ENCODE data around the gene COL18A1. TPM values are rescaled to one million over a fixed set of nuclear protein-coding genes. Genes with fewer than 3 reads are reported as not detected.

Gene COL18A1
- polyA plus RNA-seq, 1 experiment = 25.3 TPM

- H3K4me3 ChIP-seq (ENCODE audit: low read depth, low read length) = no peak overlapping the region
- no peaks in the 10 kb centered on the region for H3K27me3 ChIP-seq (ENCODE audit: control insufficient read depth, insufficient read depth, low read length)
- DNase-seq (ENCODE audit: low read depth, low spot score) = no peak
- H3K9me3 ChIP-seq (ENCODE audit: control insufficient read depth, insufficient read depth, low read length) = peaks cover 14% of the 10 kb centered on the region; the same call in 1 of the 2 replicates
- TF ChIP-seq, protein P1, sequence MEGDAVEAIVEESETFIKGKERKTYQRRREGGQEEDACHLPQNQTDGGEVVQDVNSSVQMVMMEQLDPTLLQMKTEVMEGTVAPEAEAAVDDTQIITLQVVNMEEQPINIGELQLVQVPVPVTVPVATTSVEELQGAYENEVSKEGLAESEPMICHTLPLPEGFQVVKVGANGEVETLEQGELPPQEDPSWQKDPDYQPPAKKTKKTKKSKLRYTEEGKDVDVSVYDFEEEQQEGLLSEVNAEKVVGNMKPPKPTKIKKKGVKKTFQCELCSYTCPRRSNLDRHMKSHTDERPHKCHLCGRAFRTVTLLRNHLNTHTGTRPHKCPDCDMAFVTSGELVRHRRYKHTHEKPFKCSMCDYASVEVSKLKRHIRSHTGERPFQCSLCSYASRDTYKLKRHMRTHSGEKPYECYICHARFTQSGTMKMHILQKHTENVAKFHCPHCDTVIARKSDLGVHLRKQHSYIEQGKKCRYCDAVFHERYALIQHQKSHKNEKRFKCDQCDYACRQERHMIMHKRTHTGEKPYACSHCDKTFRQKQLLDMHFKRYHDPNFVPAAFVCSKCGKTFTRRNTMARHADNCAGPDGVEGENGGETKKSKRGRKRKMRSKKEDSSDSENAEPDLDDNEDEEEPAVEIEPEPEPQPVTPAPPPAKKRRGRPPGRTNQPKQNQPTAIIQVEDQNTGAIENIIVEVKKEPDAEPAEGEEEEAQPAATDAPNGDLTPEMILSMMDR (IDR thresholded peaks at IDR 0.05; ENCODE audit: low read depth, low read length) = no peak
- no peak overlapping the region for H3K27ac ChIP-seq (ENCODE audit: low read depth, low read length)
- ChIA-PET CTCF (interaction anchor here (0.6 kb wide), 1 partner anchor 55 kb away, joined by 5 read pairs; no protein-coding TSS in a partner anchor), POLR2A (no interaction called here)
Observed at GRCh38 chr21:45533361-45533845, 128.4 kb downstream of the COL18A1 start.

DNA sequence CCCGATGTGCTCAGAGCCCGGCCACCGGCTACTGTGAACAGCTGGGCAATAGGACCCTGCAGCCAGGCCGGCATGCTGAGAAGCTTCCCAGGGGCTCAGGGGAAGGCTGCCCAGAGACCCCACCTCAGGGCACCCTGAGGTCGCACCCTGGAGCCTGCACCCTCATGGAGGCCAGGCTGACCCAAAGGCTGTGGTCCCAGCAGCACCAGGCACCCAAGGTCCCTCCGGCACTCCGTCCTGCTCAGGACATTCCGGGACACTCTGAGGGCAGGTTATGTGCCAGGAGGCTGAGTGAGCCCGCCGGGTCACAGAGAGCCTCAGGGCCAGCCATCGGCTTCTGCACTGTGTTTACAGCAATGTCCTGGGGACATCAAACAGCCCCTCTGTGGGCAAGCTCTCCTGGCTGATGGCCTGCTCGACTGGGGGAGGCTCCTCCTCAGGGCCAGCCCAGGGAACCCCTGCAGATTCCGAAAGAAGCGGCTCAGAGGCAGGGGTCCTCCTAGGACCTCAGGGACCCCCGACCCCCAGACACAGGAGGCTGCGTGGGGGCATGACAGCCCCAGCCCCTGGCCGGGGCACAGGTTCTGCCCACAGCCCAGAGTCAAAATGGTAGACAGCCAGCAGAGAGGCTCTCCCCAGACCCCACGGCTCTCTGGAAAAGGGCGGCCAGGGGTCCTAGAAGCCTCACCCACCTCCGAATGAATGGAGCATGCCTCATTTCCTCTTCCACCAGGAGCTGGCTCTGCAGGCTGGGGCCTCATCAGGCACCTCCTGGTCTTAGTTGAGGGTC is 129.1 kb downstream of the COL18A1 start:
- Histone ChIP-seq H3K4me3 (ENCODE audit: low read depth, low read length) (no peak overlapping the region), H3K27me3 (ENCODE audit: control insufficient read depth, insufficient read depth, low read length) (no peaks in the 10 kb centered on the region), H3K9me3 (ENCODE audit: control insufficient read depth, insufficient read depth, low read length) (peaks cover 14% of the 10 kb centered on the region; the same call in 1 of the 2 replicates), H3K27ac (ENCODE audit: low read depth, low read length) (no peak overlapping the region)
- TF ChIP-seq, protein P1 (IDR thresholded peaks at IDR 0.05; ENCODE audit: low read depth, low read length) = no peak
- POLR2A ChIA-PET = no interaction called here
- DNase-seq (ENCODE audit: low read depth, low spot score) = no peak
- CTCF ChIA-PET = no interaction called here

DNA sequence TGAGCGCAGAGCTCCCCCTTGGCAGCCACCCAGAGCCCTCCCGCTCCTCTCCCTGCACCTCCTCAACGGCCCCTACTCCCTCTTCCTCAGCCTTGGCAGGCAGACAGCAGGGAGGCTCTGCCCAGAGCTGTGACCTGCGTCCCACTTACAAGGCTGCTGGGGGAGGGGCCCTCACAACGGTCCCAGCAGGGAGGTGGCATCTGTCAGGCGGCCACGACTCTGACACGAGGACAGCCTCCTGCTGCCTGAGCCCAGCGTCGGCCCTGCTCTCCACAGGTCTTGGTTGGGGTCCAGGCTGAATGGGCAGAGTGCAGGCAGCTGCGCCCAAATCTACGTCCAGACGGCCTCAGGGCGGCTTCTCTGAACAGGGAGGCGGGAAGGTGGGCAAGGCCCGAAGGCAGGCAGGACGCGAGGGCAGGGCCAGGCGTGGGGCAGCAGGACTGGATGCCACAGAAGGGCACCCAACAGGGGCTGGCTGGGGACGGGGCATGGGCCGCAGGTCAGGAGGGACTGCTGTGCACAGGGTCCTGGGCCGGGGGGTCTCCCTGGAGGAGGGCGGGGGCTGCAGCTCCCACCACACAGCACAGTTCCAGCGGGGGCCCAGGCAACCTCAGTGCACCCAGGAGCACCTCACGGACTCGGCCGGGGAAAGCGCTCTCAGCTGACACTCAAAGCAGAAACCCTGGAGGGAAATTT is 129.8 kb downstream of the COL18A1 start:
- H3K4me3 ChIP-seq (ENCODE audit: low read depth, low read length) = no peak overlapping the region
- peaks cover 14% of the 10 kb centered on the region; the same call in 1 of the 2 replicates for H3K9me3 ChIP-seq (ENCODE audit: control insufficient read depth, insufficient read depth, low read length)
- TF ChIP-seq, protein P1 (IDR thresholded peaks at IDR 0.05; ENCODE audit: low read depth, low read length) = no peak
- ChIA-PET CTCF (no interaction called here), POLR2A (no interaction called here)
- DNase-seq (ENCODE audit: low read depth, low spot score) = no peak
- no peaks in the 10 kb centered on the region for H3K27me3 ChIP-seq (ENCODE audit: control insufficient read depth, insufficient read depth, low read length)
- no peak overlapping the region for H3K27ac ChIP-seq (ENCODE audit: low read depth, low read length)

- TF ChIP-seq, protein P1 (IDR thresholded peaks at IDR 0.05; ENCODE audit: low read depth, low read length) = no peak
- Histone ChIP-seq H3K27me3 (ENCODE audit: control insufficient read depth, insufficient read depth, low read length) (no peaks in the 10 kb centered on the region), H3K27ac (ENCODE audit: low read depth, low read length) (no peak overlapping the region), H3K9me3 (ENCODE audit: control insufficient read depth, insufficient read depth, low read length) (peaks cover 12% of the 10 kb centered on the region; the same call in 1 of the 2 replicates), H3K4me3 (ENCODE audit: low read depth, low read length) (no peak overlapping the region)
- ChIA-PET POLR2A (interaction anchor here (0.5 kb wide), 1 partner anchor 21 kb away, joined by 3 read pairs; no protein-coding TSS in a partner anchor), CTCF (no interaction called here)
- DNase-seq (ENCODE audit: low read depth, low spot score) = no peak
Observed at GRCh38 chr21:45535341-45536081, 130.5 kb downstream of the COL18A1 start.
